Limb (tissue), 2 donors: ENCODE results near the gene NTN4.
A peak's percentile ranks its signal among the peaks of the same experiment; 100 is the strongest.
"Not testable (repeated sequence)": the region's sequence is repeated elsewhere in the genome, so short reads cannot be mapped to it uniquely, and the experiment has no call there.

Experiments
- DNase-seq, 2 donors: peaks; one replicate each; pipeline ENCODE4 v3.0.0-alpha.2; 2016; ENCODE audit errors: extremely low spot score in 2 of 2

NTN4 gene

DNA sequence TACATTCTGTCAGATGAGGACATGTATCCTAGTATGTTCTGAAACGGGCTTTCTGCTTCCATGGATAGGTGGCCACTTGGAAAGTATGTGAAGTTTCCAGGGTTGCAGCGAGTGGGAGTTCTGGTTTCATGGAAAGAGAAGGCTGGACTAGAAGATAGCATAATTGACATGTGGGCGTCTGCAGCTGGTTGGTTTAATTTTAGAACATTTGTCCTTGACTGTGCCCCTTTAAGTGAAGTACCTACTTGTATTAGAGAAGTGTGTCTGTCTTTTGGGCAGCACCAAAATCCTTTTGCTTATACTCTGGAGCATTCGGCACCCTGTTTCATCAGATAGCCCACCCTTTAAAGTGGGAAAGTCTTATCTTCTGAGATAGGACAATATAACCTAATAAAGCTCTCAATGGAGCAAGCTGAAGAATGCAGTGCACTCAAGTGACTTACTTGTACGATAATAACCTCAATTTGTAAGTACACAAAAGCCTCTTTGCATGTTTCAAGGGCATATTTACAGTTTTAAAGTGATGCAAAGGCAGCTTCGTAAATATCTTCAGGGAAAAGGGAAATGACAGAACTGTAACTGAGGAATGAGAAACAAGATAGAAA is 35.2 kb downstream of the NTN4 start:
- no peak for DNase-seq

GRCh38 chr12:95746062-95746461 is 44.5 kb downstream of the NTN4 start:
- DNase-seq, result not testable (repeated sequence)

DNA sequence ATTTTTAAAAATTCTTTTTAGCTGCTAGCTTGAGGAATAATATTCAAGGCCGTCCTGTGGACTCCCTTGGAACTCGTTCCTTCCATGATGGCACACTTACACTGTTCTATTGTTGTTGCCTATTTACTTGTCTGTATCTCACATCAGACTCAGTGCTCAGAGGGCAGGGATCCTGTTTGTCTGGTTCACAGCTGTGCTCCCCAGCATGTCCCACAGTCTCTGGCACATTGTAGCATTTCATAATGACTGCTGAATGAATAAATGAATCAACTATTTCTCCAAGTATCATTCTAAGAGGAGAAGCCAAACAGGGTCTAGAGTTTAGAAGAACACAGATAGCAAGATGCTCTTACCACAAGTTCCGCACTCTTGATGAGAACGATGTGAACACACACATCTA is 48.0 kb downstream of the NTN4 start:
- DNase-seq, result no peak

DNA sequence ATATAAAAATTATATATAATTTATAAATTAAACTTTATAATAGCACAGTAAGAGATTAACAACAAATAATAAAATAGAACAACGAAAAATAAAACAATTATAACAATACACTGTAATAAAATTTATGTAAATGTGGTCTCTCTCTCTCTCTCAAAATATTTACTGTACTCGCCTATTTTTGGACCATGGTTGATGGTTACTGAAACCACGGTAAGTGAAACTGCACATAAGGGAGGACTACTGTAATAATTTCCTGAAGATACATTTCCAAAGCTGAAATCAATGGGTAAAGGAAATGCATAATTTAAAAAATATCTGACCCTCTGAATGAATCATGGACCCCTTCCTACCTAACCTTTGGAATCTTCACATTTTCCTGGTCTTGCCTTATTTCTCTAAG is 48.9 kb downstream of the NTN4 start:
- no peak for DNase-seq

DNA sequence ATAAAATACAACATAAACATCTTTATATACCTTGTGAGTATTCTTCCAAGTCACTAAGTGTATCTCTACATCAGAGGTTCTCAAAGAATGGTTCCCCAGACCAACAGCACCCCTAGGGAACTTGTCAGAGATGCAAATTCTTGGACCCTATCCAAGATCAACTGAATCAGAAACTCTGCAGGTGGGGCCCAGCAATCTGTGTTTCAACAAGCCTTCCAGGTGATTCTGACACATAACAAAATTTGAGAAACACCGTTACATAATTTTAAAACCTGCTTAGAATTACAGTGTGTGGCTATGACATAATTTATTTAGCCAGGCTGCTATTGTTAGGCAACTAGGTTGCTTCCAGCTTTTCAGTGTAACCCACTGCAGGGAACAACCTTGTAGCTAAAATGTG is 49.8 kb downstream of the NTN4 start:
- DNase-seq, result no peak

- peak in 1 of 2 donors; percentile 34 for DNase-seq
These were observed 50.8 kb downstream of the NTN4 start for GRCh38 chr12:95739561-95740313.

GRCh38 chr12:95738024-95738611 is 52.4 kb downstream of the NTN4 start:
- no peak for DNase-seq

- no peak for DNase-seq
These were observed 53.9 kb downstream of the NTN4 start for GRCh38 chr12:95736631-95737030.

- DNase-seq, result not testable (repeated sequence)
These were observed 54.8 kb downstream of the NTN4 start for GRCh38 chr12:95735728-95736127.

DNA sequence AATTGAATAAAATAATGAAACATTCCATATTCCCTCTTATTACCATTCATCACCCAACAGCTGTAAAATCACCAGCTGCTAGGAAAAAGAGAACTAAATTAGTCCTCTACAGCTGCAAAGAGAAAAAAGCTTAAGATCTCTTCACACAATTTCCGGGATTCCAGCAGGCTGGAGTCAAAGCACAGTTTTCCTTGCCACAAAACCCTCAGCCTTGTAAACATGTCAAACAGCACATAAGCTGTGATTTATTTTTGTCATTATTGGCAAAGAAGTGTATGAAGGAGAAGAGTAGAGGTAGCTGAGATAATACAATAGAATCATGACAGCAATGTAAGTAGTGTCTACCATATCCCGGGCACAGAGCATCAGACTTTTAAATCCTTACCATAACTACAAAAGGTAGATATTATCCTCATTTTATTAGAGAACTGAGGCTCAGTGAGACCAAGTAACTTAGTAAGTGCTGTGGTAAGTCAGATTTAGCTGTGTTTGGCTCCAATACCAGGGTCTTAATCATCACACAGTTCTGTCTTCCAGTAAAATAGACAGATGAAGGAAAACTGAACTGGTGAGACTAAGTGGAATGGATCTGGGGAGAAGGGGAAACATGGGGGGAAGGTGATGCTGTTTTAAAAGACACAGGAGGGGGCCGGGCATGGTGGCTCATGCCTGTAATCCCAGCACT is 57.3 kb downstream of the NTN4 start:
- peak in 1 of 2 donors; percentile 76 for DNase-seq

GRCh38 chr12:95731519-95731958 is 59.0 kb downstream of the NTN4 start:
- no peak for DNase-seq

DNA sequence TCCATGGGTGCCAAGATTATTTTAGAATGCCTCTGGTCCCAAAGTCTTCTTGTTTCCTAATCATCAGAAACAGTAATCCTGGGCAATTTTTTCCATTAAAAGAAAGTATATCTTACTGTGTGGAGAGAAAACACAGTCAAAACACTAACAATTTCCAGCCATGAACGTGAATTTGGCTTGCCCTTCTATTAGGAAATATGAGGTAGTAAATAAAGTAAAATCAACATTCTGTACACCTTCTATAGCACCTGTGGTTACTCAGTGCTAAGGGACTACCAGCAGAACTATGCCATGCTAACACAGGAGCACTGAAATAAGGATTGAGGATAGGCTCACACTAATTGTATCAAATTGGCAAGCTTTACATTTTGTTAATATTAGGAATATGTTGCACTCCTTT is 60.1 kb downstream of the NTN4 start:
- DNase-seq, result no peak

- no peak for DNase-seq
These were observed 63.7 kb downstream of the NTN4 start for GRCh38 chr12:95726903-95727302.

- DNase-seq, result no peak
These were observed 65.8 kb downstream of the NTN4 start for GRCh38 chr12:95724767-95725166.

DNA sequence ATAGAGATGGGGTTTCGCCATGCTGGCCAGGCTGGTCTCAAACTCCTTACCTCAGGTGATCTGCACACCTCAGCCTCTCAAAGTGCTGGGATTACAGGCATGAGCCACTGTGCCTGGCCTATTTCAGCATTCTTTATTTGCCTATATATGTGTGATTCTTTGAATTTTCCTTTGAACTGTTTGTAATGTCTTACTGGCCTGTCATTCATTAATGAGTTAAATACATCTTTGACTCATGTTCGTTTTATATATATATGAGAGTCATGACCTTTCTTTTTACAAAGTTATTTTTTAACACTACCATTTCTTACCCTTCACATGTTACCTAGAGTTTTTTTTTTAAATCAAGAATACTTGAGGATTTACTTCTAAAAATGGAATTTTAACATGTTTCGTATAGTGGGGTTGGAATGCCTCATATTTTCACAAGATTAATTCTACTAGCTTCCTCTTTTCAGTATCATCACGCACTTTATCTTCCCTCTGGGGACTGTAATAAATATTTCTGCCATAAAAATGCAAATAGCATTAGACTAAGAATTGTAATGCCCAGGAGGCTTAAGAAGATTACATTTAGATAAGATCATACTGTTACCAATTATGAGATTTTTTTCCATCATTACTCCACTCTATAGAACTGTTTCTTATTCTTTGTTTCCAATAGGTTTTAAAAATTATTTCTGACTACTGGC is 66.7 kb downstream of the NTN4 start:
- no peak for DNase-seq

DNA sequence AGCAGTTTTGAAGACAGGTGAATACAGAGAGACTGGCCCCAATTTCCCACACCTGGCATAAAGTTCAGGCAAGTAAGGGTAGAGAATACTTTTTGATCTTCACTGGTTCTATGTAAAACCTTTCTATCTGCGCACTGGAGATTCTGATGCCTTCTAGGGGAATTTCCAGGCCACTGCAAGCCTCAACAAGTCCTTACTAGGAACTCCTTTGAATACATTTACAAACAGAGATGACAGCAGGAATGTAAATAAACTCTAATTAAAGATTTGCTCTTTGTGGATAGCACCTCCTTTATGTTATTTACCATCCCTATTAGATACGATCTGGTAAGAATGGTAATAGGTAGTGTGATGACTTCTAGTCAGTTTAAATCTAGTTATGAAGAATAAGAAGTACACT is 69.2 kb downstream of the NTN4 start:
- no peak for DNase-seq

GRCh38 chr12:95720146-95720545 is 70.4 kb downstream of the NTN4 start:
- DNase-seq, result no peak

- DNase-seq, result no peak
These were observed 71.8 kb downstream of the NTN4 start for GRCh38 chr12:95718772-95719171.

- DNase-seq, result no peak
These were observed 72.5 kb downstream of the NTN4 start for GRCh38 chr12:95718006-95718431.

DNA sequence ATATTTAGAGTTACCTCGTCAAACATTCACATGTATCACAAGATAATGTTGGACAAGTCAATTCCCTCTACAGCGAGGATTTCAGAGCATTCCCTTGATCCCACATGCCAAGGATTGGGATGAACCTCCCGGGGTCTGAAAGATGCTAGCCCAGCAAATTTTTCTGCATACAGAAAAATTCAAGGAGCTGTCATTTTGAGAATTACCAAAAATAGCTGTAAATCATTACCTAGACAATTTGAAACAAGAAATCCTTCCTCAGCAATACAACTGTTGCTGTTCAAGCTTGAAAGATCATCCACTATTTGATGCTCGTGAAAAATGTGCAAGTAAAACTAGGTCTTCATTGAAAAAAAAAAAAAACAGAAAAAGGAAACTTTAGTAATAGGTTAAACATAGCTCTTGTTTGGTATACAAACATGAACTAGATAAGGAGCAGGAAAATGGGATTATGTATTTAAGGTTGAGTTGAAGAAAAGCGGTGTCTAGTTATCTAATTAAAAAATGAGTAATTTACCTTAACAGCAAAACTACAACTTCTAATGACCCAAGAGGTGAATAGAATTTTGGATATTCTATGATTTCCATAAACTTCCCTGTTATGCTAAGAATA is 73.1 kb downstream of the NTN4 start:
- no peak for DNase-seq

DNA sequence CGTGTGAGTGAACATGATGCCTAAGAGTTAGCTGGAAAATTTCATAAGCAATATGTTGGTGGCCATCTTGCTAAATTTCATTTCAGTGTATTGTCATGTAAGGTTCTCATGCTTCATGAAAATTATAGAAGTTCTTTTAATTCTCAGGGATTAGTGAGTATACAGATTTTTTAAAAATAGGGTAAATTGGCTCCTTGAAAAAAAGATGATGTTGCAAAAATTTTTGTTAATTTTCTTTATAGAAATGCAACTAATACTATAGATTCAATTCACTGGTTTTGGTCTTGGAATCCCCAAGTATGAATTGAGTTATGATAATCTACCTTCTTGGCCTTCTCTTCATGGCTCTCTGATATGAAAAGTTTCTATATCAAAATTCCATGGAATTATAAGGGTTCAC is 75.4 kb downstream of the NTN4 start:
- no peak for DNase-seq
